ENCODE measurements around the gene ANP32A.
A peak's percentile ranks its signal among the peaks of the same experiment; 100 is the strongest.
"Not testable (repeated sequence)": the region's sequence is repeated elsewhere in the genome, so short reads cannot be mapped to it uniquely, and the experiment has no call there.

Gene ANP32A

DNA sequence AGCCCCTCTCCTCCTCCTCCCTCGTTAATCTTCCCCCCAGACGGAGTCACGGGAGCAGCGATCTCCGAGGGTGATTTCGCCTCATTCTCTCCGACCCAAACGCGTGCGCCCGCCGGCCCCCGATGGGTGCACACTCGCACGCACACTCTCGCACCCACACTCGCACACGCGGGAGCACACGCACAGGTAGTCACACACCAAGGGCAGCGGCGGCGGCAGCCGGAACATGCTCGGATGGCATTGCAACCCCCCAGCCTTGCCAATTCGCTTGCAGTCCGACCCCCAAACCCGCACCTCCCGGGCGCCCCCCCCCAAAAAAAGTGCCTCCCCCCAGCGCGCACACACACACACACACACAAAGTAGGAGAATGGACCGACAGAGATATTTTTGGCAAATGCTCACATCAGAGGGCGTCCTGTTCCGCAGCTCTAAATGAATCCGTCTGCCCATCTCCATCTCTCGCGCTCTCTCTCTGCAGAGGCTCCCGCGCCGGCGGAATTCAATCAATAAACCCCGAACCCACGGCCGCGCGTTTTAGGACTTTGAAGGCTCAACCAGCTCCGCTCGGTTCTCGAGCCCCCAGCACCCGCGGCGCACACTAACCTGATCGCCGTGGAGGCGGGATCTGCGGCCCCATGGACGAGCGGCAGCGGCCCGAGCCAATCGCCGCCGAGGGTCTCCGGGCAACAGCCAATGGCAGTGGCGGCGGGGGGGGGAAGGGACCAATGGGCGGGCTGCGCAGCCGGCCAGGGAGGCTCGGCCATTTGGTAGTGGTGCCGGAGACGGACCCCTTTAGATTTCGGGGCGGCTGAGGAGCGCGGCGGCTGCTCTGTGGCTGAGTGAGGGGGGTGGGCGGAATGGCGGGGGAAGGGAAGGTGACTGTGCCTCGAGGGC, at the start of gene ANP32A:
Gene ANP32A (minus strand): TSS at position 601 of the 895 bp plus-strand sequence. CDS start 144 bp downstream, at position 457.
- DNase-seq (peak; percentile 98), ATAC-seq (peak; percentile 79)
- no peaks in the 10 kb centered on the region for H3K27me3 Mint-ChIP-seq
- peaks cover 32% of the 10 kb centered on the region for H3K4me1 Mint-ChIP-seq
- no peaks in the 10 kb centered on the region for H3K9me3 Mint-ChIP-seq
- peak within 1 kb of the TSS; percentile 100 for H3K27ac Mint-ChIP-seq
- peak within 1 kb of the TSS; percentile 98 to 99 for H3K4me3 Mint-ChIP-seq

DNA sequence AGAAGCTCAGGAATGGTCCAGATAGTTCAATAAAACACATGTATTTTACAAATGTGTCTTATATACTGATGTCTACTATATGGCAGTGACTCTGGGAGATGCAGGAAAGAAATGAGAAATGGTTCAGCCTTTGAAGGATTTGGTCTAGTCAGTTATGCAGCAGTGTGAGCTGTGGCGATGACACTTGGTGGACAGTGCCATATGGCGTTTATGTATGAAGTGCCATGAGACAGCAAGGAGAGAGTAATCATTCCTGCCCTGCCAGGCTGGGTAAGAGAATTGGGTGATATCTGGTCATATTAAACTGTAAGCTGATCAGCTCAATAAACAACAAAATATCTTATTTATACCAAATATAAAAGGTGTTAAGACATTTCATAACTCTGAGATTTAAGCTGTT, 47.6 kb upstream of the ANP32A start:
- Mint-ChIP-seq H3K27ac (no peak overlapping the region), H3K4me3 (no peak overlapping the region), H3K4me1 (no peaks in the 10 kb centered on the region), H3K27me3 (peaks cover 7% of the 10 kb centered on the region), H3K9me3 (no peaks in the 10 kb centered on the region)
- DNase-seq (no peak), ATAC-seq (no peak)

DNA sequence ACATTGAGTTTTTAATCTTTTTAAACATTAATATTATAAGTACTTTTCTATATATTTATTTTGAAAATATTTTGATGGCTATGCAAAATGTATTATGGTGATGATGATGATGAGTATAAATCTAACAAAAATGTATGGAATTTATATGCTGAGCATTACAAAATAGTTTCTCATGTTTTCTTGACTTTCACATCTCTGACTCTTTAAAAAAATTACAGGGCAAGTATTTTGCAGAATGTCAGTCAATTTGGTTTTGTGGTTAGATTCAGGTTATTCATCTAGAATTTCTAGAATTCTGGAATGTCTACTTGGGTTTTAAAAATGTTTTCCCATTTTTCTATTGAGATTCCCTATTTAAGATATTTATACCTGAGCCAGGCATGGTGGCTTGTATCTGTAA, 41.7 kb upstream of the ANP32A start:
- peaks cover 7% of the 10 kb centered on the region for H3K27me3 Mint-ChIP-seq
- no peak for DNase-seq
- H3K4me3 Mint-ChIP-seq, result no peak overlapping the region
- H3K27ac Mint-ChIP-seq, result no peak overlapping the region
- H3K9me3 Mint-ChIP-seq, result peaks cover 9 to 10% of the 10 kb centered on the region in 2 donors
- no peaks in the 10 kb centered on the region for H3K4me1 Mint-ChIP-seq
- no peak for ATAC-seq

DNA sequence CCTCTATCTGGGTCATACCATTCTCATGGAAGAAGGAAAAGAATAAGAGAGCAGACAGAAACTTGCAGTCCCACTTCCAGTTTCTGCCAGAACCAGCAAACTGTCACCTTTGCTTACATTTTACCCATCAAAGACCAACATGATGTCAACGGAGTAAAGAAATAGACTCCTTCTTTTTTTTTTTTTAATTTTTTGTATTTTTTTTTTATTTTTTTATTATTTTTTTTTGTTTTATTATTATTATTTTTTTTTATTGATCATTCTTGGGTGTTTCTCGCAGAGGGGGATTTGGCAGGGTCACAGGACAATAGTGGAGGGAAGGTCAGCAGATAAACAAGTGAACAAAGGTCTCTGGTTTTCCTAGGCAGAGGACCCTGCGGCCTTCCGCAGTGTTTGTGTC, 38.0 kb upstream of the ANP32A start:
- H3K27me3 Mint-ChIP-seq, H3K27ac Mint-ChIP-seq, DNase-seq, H3K4me3 Mint-ChIP-seq, ATAC-seq, H3K4me1 Mint-ChIP-seq: not testable (repeated sequence)
- H3K9me3 Mint-ChIP-seq, result peaks cover 21 to 22% of the 10 kb centered on the region in 2 donors

DNA sequence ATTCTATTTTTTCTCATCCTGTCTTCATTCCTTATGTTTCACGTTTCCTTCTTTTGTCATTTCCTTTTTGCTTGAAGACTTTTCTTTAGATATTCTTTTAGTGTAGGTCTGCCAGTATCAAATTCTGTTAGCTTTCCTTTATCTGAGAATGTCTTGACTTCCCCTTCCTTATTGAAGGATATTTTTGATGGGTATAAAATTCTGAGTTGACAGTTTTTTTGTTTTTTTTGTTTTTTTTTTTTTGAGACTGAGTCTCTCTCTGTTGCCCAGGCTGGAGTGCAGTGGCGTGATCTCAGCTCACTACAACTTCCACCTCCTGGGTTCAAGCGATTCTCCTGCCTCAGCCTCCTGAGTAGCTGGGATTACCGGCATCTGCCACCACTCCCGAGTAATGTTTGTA, 36.7 kb upstream of the ANP32A start:
- H3K4me1 Mint-ChIP-seq, DNase-seq, H3K27ac Mint-ChIP-seq, H3K4me3 Mint-ChIP-seq, ATAC-seq: not testable (repeated sequence)
- peaks cover 13% of the 10 kb centered on the region for H3K27me3 Mint-ChIP-seq
- H3K9me3 Mint-ChIP-seq, result peaks cover 21 to 22% of the 10 kb centered on the region in 2 donors

DNA sequence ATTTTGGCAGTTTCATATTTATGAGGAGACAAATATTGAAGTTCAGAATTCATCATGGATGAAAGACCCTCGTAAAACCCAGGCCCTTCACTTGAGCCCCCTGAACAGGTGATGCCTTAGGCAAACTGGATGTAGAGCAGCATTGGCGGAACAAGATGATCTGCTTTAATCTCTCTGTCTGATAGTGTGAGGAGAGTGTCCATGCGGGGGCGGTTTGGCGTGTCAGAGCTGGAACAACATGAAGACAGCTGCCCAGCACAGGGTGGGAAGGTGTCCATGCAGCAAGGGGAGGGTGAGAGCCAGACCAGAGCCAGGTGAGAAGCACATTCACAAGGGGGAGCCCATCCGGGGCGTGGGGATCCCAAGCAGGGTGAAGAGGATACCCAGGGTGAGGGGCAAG, 31.8 kb upstream of the ANP32A start:
- Mint-ChIP-seq H3K27me3 (peaks cover 27% of the 10 kb centered on the region), H3K4me3 (no peak overlapping the region), H3K4me1 (no peaks in the 10 kb centered on the region), H3K27ac (no peak overlapping the region), H3K9me3 (peaks cover 12 to 13% of the 10 kb centered on the region in 2 donors)
- ATAC-seq, result no peak
- no peak for DNase-seq

DNA sequence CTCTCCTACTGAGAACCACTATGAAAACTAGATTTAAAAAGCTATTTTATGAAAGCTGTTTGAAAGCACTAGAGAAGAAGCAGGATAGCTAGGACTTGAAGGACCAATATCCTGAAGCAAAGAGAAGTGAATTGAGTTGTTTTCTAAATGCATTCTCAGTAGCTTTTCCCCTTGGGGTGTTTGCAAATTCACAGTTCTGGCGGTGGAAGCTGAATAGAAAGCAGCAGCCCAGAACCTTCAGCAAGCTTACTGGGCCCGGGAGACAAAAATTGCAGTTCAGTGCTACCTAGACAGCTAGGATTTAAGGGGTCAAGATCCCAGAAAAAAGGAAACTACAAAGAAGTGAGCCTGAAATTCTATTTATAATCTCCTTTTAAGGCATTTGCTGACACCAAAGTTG, 31.3 kb upstream of the ANP32A start:
- ATAC-seq (no peak), DNase-seq (no peak)
- peaks cover 27% of the 10 kb centered on the region for H3K27me3 Mint-ChIP-seq
- H3K9me3 Mint-ChIP-seq, result peaks cover 8% of the 10 kb centered on the region in 2 donors
- no peak overlapping the region for H3K4me3 Mint-ChIP-seq
- H3K27ac Mint-ChIP-seq, result no peak overlapping the region
- H3K4me1 Mint-ChIP-seq, result no peaks in the 10 kb centered on the region

DNA sequence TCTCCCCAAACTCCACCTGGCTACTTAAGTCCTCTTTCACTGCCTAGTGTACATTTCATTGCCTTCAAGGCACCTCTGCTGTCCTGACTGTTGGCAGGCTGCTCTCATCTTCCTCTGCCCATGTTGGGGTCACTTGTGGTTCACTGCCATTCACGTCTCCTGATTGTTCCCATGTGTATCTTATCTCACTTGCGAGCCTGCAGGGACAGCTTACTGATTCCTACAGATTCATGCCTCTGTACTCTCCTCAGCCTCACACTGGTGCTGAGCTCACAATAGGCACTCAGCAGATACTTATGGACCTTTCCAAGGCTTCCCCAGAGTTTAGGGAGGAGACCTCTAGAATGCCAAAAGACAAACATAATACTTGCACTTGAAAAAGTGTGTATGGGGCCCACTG, 28.8 kb upstream of the ANP32A start:
- H3K9me3 Mint-ChIP-seq, result no peaks in the 10 kb centered on the region

DNA sequence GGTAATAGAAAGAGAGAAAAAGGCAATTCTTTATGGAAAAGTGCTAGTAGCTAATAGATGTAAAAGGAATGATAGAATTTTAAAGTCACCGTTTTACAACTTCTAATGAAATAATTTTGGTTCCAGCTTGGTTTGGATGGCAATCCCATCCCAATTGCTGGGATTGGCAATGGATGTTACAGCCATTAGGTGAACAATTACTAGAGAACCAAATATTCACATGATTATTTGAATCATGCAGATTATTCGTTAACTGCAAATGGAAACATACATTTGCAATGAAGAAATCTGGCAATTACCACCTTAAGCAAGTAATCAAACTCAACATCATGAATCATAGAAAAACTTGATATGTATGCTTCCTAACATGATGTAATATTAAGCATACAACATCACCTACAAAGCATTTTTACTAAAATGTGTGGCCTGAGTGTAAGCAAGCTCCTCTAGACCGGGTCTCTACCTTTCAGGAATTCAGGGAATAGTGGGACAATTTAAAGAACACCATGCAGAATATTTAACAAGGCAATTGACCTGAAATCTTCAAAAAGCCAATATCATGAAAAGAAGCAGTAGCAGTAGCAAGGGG, 26.2 kb upstream of the ANP32A start:
- ATAC-seq (no peak), DNase-seq (no peak)
- Mint-ChIP-seq H3K4me3 (no peak overlapping the region), H3K4me1 (peaks cover 17% of the 10 kb centered on the region), H3K27ac (no peak overlapping the region), H3K27me3 (peaks cover 52% of the 10 kb centered on the region), H3K9me3 (no peaks in the 10 kb centered on the region)

More for the DNA sequence above, 28.8 kb upstream of the ANP32A start:
- DNase-seq, result no peak
- Mint-ChIP-seq H3K27ac (no peak overlapping the region), H3K4me1 (peaks cover 9% of the 10 kb centered on the region), H3K4me3 (no peak overlapping the region), H3K27me3 (peaks cover 45% of the 10 kb centered on the region)
- no peak for ATAC-seq

DNA sequence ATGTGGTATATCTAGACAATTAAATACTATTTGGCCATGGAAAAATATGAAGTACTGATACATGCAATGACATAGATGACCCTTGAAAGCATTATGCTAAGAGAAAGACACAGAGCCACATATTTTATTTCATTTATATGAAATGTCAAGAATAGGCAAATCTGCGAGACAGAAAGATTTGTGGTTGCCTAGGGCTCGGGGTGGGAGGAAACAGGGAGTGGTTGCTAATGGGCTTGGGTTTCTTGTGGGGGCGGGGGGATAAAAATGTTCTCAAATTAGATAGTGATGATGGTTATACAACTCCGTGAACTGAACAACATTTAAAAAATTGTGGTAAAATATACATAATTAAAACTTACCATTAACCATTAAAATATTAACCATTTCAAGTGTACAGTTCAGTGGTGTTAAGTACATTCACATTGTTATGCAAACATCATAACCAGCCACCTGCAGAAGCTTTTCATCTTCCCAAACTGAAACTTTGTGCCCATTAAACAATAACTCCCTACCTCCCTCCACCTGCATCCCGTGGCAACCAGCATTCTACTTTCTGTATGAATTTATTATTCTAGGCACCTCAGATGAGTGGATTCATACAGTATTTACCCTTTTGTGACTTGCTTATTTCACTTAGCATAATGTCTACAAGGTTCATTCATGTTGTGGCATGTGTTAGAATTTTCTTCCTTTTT, 24.3 kb upstream of the ANP32A start:
- H3K4me3 Mint-ChIP-seq, result no peak overlapping the region
- H3K4me1 Mint-ChIP-seq, result peaks cover 17% of the 10 kb centered on the region
- no peak for DNase-seq
- H3K9me3 Mint-ChIP-seq, result no peaks in the 10 kb centered on the region
- peaks cover 71% of the 10 kb centered on the region for H3K27me3 Mint-ChIP-seq
- no peak for ATAC-seq
- no peak overlapping the region for H3K27ac Mint-ChIP-seq

DNA sequence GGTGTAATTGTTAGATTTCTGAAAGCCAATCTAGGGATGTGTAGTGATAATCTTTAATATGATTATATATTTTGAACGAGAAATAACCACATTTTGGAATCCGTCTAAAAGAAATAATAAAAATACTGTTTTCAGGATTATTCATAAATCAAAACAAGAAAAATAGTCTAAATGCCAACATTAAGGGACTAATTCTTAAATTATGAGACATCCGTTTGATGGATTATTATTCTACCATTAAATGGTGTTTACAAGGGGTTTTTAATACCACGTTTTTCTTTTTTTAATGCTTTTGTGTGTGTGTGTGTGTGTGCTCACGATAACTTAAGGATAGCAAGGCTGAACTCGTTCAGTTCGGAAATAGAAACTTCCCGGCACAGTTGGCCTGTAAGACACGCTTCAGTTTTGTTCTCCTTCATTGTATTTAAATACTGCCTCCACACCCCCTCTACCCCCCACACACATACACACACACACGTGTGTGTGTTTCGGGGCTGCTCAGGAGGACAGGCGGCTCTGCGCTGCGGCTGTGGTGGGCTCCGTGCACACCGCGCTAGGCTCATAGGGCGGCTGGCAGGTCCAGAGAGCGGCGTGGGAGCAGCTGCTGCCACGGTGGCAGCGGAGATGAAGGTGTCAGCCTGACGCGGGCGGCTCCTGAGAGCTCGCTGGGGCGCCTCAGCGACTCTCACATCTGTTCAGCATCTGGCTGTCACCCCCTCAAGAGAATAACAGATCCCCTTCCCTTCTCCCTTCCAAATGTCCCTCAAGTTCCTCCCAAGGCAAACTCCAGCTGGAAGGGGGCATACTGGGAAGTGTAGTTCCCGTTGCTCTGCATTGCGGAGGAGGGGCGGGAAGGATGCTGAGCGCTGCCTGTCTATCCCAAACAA, 23.0 kb upstream of the ANP32A start:
- H3K4me1 Mint-ChIP-seq, result peaks cover 17% of the 10 kb centered on the region
- H3K9me3 Mint-ChIP-seq, result no peaks in the 10 kb centered on the region
- ATAC-seq (peak; percentile 81), DNase-seq (peak; percentile 22 to 36)
- peak overlapping the region; percentile 75 to 76 for H3K4me3 Mint-ChIP-seq
- no peak overlapping the region for H3K27ac Mint-ChIP-seq
- peaks cover 70% of the 10 kb centered on the region for H3K27me3 Mint-ChIP-seq

DNA sequence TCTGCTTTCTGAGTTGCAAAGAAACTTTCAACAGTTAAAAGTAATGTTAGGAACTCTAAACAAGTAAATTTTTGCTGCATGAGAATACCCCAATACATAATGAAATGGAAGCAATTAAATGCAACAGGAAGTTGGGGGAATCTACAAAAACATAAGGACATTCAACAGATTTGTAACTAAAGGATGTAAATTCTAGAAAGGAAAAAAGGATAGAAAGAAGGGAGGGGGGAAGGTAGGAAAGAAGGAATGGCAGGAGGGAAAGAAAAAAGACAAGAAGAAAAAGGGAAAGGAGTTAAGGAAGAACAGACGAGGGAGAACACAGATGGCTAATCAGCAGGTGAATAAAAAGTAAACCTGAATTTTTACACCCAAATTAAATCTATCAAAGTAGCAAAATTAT, 22.3 kb upstream of the ANP32A start:
- no peak for DNase-seq
- no peak for ATAC-seq
- no peak overlapping the region for H3K4me3 Mint-ChIP-seq
- H3K27me3 Mint-ChIP-seq, result peaks cover 70% of the 10 kb centered on the region
- H3K9me3 Mint-ChIP-seq, result no peaks in the 10 kb centered on the region
- no peak overlapping the region for H3K27ac Mint-ChIP-seq
- H3K4me1 Mint-ChIP-seq, result peaks cover 17% of the 10 kb centered on the region

DNA sequence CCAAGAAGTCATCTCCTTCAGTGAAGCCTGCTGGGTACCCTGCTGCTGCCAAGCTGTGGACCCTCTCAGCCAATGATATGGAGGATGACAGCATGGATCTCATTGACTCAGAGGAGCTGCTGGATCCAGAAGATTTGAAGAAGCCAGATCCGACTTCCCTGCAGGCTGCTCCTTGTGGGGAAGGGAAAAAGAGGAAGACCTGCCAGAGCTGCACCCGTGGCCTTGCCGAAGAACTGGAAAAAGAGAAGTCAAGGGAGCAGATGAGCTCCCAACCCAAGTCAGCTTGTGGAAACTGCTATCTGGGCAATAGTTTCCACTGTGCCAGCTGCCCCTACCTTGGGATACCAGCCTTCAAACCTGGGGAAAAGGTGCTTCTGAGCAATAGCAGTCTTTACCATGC, 13.7 kb upstream of the ANP32A start:
- Mint-ChIP-seq H3K9me3 (peaks cover 0 to 8% of the 10 kb centered on the region in 2 donors), H3K27ac (peak overlapping the region in 1 of 2 donors; percentile 3), H3K4me3 (no peak overlapping the region), H3K27me3 (peaks cover 3% of the 10 kb centered on the region), H3K4me1 (peaks cover 26% of the 10 kb centered on the region)
- DNase-seq (no peak), ATAC-seq (no peak)

DNA sequence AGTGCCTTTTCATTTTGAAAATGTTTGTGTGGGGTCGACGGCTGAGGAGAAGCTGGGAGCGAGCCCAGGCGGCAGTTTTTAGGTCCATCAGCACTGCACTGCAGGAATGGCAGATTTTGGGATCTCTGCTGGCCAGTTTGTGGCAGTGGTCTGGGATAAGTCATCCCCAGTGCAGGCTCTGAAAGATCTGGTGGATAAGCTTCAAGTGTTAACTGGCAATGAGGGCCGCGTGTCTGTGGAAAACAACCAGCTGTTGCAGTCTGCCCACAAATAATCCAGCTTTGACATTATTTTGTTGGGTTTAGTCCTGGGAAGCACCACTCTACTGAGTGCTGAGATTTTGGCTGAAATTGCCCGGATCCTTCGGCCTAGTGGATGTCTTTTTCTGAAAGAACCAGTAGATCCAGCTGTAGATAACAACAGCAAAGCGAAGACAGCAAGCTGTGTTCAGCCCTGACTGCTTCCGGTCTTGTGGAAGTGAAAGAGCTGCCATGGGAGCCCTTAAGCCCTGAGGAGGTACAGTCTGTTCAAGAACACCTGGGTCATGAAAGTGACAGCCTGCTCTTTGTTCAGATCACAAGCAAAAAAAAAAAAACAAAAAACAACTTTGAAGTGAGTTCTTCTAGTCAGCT, 13.1 kb upstream of the ANP32A start:
- DNase-seq, result no peak
- H3K27ac Mint-ChIP-seq, result peak overlapping the region in 1 of 2 donors; percentile 3
- ATAC-seq, result no peak
- no peaks in the 10 kb centered on the region for H3K27me3 Mint-ChIP-seq
- peaks cover 31% of the 10 kb centered on the region for H3K4me1 Mint-ChIP-seq
- H3K4me3 Mint-ChIP-seq, result no peak overlapping the region
- peaks cover 0 to 8% of the 10 kb centered on the region in 2 donors for H3K9me3 Mint-ChIP-seq
